Globus pallidus (tissue), 1 donor: ENCODE measurements around the gene SCAF4.
"Not testable (repeated sequence)": the region's sequence is repeated elsewhere in the genome, so short reads cannot be mapped to it uniquely, and the experiment has no call there.

ENCODE experiments used
- DNase-seq: peaks from one replicate; pipeline ENCODE4 v3.0.0-alpha.2; 2015; ENCODE audit warnings: low spot score

SCAF4 gene

DNA sequence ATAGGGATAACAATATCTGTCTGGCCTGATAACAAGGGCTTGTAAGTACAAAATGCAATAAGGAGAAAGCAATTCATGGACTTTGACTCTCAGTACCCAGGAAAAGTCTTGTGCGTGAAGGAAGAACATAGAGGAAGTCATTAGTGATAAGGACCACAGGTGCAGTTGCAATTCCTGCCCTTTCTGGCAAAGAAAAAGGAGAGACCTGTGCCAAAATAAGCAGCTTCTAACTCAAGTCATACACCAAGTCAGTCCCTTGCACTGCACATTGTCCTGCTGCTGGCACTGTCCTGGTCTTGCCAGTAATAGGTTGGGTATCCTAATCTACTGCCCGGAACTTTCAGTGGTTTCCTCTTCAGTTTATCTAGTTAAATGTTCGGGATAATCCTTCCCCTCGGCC lies 87.3 kb downstream of the SCAF4 start:
- DNase-seq: no peak

DNA sequence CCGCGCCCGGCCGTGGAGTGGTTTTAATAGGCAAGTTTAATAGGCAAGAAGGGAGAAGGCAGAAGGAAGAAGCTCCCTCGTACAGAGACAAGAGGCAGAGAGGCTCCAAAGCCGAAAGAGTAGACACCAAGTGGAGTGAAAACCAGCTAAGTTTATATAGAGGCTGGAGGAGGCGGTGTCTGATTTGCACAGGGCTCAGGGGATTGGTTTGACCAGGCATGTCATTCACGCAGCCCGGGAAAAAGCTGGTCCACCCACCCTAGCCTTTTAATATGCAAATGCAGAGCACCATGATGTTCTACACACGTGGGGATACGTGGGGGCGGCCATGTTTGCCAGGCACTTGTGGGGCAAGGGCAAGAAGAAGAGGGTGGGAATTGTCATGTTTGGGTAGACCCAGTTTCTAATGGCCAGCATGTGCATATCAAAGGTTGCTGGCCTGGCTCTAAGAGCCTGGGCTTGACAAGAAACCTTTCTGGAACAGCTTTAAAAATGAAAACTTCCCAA lies 90.4 kb downstream of the SCAF4 start:
- DNase-seq: no peak

DNA sequence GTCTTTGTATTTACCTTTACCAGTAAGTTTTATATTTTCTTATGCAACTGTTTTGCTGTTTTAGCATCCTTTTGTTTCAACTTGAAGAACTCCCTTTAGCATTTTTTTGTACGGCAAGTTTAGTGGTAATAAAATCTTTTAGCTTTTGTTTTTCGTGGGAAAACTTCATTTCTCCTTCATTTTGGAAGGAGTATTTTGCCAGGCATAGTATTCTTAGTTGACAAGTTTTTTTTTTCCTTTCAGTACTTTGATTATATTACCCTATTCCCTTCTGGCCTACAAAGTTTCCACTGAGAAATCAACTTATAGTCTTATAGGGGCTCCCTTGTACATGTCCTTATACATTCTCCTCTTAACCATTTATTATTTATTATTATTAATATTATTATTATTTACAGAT lies 95.0 kb downstream of the SCAF4 start:
- DNase-seq: no peak

DNA sequence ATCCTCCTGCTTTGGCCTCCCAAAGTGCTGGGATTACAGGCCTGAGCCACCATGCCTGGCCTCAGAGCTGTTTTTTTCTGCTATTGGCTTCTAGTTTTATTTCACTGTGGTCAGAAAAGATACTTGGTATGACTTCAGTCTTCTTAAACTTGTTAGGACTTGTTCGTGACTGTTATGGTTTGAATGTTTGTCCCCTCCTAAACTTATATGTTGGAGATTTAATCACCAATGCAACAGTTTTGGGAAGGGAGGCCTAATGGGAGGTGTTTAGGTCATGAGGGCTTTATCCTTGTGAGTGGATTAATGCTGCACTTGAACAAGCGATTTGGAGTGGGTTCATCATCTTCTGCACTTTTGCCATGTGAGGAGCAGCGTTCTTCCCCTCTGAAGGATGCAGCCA lies 96.9 kb downstream of the SCAF4 start:
- no peak for DNase-seq

DNA sequence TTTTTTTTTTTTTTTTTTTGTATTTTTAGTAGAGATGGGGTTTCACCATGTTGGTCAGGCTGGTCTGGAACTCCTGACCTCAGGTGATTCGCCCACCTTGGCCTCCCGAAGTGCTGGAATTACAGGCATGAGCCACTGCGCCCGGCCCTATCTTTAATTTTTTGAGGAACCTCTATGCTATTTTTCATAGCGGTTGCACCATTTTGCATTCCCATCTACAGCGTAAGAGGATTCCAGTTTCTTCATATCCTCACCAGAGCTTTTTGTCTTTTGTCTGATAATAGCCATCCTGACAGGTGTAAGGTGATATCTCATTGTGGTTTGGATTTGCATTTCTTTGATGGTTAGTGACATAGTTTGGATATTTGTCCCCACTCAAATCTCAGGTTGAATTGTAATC lies 100.0 kb downstream of the SCAF4 start:
- not testable (repeated sequence) for DNase-seq

DNA sequence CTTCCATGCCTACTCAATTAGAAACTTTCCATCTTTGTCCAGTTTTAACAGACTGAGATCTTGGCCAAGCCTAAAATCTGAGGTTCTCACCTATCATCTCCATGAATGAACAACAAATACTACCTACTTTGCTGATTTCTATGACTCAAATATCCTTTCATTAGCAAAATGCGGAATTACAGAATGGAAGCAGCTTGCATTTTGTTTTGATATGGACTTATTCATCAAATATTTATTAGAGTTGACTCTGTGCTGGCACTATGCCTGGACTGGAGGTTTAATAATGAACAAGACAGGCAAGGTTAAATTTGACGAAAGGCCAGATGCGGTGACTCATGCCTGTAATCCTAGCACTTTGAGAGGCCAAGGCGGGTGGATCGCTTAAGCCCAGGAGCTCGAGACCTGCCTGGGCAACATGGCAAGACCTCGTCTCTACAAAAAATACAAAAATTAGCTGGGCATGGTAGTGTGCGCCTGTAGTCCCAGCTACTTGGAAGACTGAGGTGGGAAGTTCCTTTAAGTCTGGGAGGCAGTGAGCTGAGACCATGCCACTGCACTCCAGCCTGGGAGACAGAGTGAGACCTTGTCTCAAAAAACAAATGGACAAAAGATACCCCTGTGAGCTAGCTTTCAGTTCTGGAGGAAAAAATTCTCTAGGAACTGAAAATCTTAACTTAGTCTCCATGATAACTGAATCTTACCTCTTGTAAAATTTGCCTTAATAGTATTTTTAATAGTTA lies 101.8 kb downstream of the SCAF4 start:
- no peak for DNase-seq

DNA sequence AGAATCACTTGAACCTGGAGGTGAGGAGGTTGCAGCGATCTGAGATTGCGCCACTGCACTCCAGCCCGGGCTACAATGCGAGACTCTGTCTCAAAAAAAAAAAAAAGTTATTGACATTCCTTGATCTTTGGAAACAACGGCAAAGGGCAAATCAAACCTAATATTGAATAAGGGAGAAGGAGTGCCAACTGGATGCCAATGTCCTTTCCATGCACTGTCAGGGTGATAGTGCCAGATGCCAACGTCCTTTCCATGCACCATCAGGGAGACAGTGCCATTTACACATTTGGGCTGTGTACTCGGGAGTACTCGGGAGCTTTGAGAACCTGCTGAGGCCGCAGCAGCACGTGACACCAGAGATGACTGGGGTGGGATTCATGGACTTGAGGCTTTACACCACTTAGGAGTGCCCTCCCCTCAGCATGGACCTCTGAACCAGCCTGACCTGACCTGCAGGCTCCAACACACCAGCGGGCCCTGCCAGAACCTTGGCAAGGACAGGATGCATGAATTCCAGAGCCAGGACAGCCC lies 106.9 kb downstream of the SCAF4 start:
- DNase-seq: no peak

DNA sequence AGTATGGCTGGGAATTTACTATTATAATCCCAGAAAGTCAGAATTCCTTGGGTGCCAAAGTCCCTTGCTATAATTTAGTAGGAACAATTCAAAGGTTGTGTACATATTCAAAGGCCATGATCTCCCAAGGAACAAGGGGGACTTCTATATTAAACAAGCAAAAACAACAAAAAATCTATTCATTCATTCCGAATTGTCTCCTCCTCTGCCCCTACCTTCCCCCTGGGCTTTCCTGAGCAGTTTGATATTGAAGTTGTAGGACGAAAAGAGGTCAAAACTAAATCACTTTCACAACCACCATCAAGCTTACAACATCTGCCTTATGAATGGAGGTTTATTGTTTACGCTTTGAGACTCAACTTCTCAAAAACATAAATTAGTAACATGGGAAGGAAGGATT lies 107.7 kb downstream of the SCAF4 start:
- no peak for DNase-seq

DNA sequence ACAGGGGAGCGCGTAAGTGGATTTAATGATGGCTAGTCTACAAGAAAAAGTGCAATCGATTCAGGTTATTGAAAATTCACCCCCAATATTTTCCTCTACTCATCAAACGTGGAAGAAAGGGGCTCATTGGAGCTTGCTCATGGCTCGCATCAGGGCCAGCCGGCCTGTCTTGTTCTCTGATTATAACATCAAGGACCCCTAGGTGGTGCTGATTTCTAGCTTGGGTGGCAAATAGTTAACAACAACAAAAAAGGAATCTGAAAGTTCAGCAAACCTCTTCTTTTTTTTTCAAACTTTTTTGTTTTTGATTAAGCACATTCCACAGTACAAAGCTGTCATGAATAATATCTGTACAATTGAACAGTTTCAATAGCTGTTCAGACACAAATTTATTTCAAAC lies 108.3 kb downstream of the SCAF4 start:
- no peak for DNase-seq

DNA sequence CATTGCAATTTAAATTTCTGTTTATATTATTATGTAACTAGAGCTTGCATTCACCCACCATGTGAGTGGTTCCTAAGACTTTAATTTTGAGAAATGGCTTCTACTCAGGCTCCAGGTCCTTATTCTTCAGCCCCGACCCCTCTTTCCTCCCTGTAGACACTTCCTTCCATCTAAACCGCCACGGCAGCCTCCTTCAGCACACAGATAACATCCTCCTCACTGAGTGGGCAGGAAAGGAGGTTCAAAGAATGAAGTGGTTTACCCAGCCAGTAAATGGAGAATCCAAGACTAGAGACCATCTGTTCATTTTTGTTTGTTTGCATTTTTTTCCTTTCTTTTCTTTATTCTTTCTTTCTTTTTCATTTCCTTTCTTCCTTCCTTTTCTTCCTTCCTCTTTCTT lies 109.5 kb downstream of the SCAF4 start:
- no peak for DNase-seq
